HCT116 (cell line): ENCODE results near the gene TP63. TPM values are rescaled to one million over a fixed set of nuclear protein-coding genes. Genes with fewer than 3 reads are reported as not detected.

Experiments used
- ATAC-seq: fragments of 200-7000 bp; cut with Tn5 transposase; 2 replicates; pipeline ENCODE4 v1.9.1; 2020; ENCODE audit warnings: mild to moderate bottlenecking, moderate library complexity
- BruUV-seq: library from RNA; stranded (reverse); fragments of 400-500 nt; replicated peaks from 2 replicates; lab custom pipeline; 2021; lab: Mats Ljungman, UMichigan
- CTCF ChIA-PET: fragments of 300-600 bp; sonication (Branson Sonifier 250); formaldehyde crosslinking; loops from one replicate; lab custom pipeline; 2021; ENCODE audit warnings: antibody characterized with exemption; lab: Charles Lee
- POLR2A ChIA-PET: fragments of 300-600, 350-600 bp; sonication (Branson Sonifier 250); formaldehyde crosslinking; loops from one replicate; lab custom pipeline; 2021; ENCODE audit warnings: antibody characterized with exemption; lab: Charles Lee
- RAD21 ChIA-PET, 2 experiments: fragments of 300-600 bp; sonication (Branson Sonifier 250); formaldehyde crosslinking; loops; one replicate each; lab custom pipeline; 2023; ENCODE audit warnings: low total read pairs in 2 of 2; ENCODE audit not compliant: uncharacterized antibody in 2 of 2, unreplicated experiment in 2 of 2, low non-redundant PET in 1 of 2; lab: Charles Lee
- DNase-seq: peaks from one replicate; pipeline ENCODE4 v3.0.0-alpha.2; 2010; ENCODE audit warnings: low read depth, low spot score
- H2AFZ ChIP-seq: fragments of 200-600 bp; shearing (Covaris generic), sonication (generic); 2 replicates; pipeline ENCODE4 v1.6.1; 2017; ENCODE audit warnings: low read depth, mixed run types, mixed read lengths, antibody characterized with exemption, low read length; ENCODE audit not compliant: poor library complexity, severe bottlenecking
- H3K27ac ChIP-seq: 2 replicates; pipeline ENCODE4 v1.5.1; 2012; ENCODE audit warnings: low read depth, low read length
- H3K27me3 ChIP-seq: fragments of 200-600 bp; sonication (generic); 2 replicates; pipeline ENCODE4 v1.6.1; 2016; ENCODE audit warnings: mixed run types, low read length, mixed read lengths; ENCODE audit not compliant: insufficient read depth
- H3K36me3 ChIP-seq, 2 experiments: fragments of 200-500 bp in 1 of 2; fragments of 200-600 bp in 1 of 2; sonication (Bioruptor generic) in 1 of 2; sonication (generic) in 1 of 2; 2 replicates each; pipeline versions ENCODE4 v1.5.1 to v1.6.1; 2014 to 2016; ENCODE audit warnings: low read length in 2 of 2, inconsistent platforms in 1 of 2, mixed read lengths in 1 of 2, mixed run types in 1 of 2; ENCODE audit not compliant: insufficient read depth in 2 of 2, control insufficient read depth in 1 of 2
- H3K4me1 ChIP-seq, 2 experiments: fragments of 200-600 bp in 1 of 2; sonication (generic) in 1 of 2; 2 replicates each; pipeline versions ENCODE4 v1.5.1 to v1.6.1; 2012 to 2017; ENCODE audit warnings: low read length in 2 of 2, inconsistent platforms in 1 of 2, mild to moderate bottlenecking in 1 of 2, mixed read lengths in 1 of 2, mixed run types in 1 of 2, moderate library complexity in 1 of 2; ENCODE audit not compliant: insufficient read depth in 2 of 2, control insufficient read depth in 1 of 2
- H3K4me2 ChIP-seq: fragments of 200-600 bp; sonication (generic); 2 replicates; pipeline ENCODE4 v1.6.1; 2017; ENCODE audit warnings: mixed run types, low read length, mixed read lengths
- H3K4me3 ChIP-seq, 2 experiments: fragments of 200-600 bp in 1 of 2; sonication (generic) in 1 of 2; replicated peaks in 1 of 2; 2 replicates each; pipeline ENCODE4 v1.5.1; 2011 to 2016; ENCODE audit warnings: low read length in 2 of 2, control low read depth in 1 of 2, low read depth in 1 of 2, mild to moderate bottlenecking in 1 of 2, mixed read lengths in 1 of 2, mixed run types in 1 of 2
- H3K79me2 ChIP-seq: fragments of 200-600 bp; sonication (generic); 2 replicates; pipeline ENCODE4 v1.6.1; 2017; ENCODE audit warnings: mild to moderate bottlenecking, mixed run types, low read length, moderate library complexity, mixed read lengths; ENCODE audit not compliant: insufficient read depth
- H3K9ac ChIP-seq: fragments of 200-600 bp; sonication (generic); 2 replicates; pipeline ENCODE4 v1.6.1; 2016; ENCODE audit warnings: low read length, mixed read lengths
- H3K9me2 ChIP-seq: fragments of 200-600 bp; sonication (generic), shearing (Covaris generic); 2 replicates; pipeline ENCODE4 v1.6.1; 2017; ENCODE audit warnings: mixed run types, mild to moderate bottlenecking, moderate library complexity; ENCODE audit not compliant: insufficient read depth
- H3K9me3 ChIP-seq, 2 experiments: fragments of 200-500 bp in 1 of 2; fragments of 200-600 bp in 1 of 2; sonication (Bioruptor generic) in 1 of 2; sonication (generic) in 1 of 2; 2 replicates each; pipeline ENCODE4 v1.6.1; 2014 to 2017; ENCODE audit warnings: low read length in 2 of 2, mixed read lengths in 2 of 2, inconsistent platforms in 1 of 2, low read depth in 1 of 2, mild to moderate bottlenecking in 1 of 2, mixed run types in 1 of 2, moderate library complexity in 1 of 2; ENCODE audit not compliant: control insufficient read depth in 1 of 2, insufficient read depth in 1 of 2
- H4K20me1 ChIP-seq: fragments of 200-600 bp; sonication (generic), shearing (Covaris generic); 2 replicates; pipeline ENCODE4 v1.6.1; 2017; ENCODE audit warnings: mixed run types, mild to moderate bottlenecking, moderate library complexity; ENCODE audit not compliant: insufficient read depth
- CBX3 ChIP-seq: IDR thresholded peaks from 2 replicates; pipeline ENCODE4 v1.6.1; 2012; ENCODE audit warnings: low read depth
- CEBPB ChIP-seq: IDR thresholded peaks from 2 replicates; pipeline ENCODE4 v1.6.1; 2012; ENCODE audit warnings: low read depth
- EGR1 ChIP-seq: IDR thresholded peaks from 2 replicates; pipeline ENCODE4 v1.6.1; 2012; ENCODE audit warnings: low read depth
- EZH2phosphoT487 ChIP-seq: fragments of 200-600 bp; IDR thresholded peaks from 2 replicates; pipeline ENCODE4 v1.6.1; 2018; ENCODE audit warnings: antibody characterized with exemption, borderline replicate concordance
- FOSL1 ChIP-seq: IDR thresholded peaks from 2 replicates; pipeline ENCODE4 v1.6.1; 2012; ENCODE audit warnings: low read depth
- JUND ChIP-seq: IDR thresholded peaks from 2 replicates; pipeline ENCODE4 v1.6.1; 2012
- POLR2A ChIP-seq: IDR thresholded peaks from 2 replicates; pipeline ENCODE4 v1.7.0; 2011; ENCODE audit warnings: borderline replicate concordance; ENCODE audit not compliant: insufficient read depth, insufficient read length; ENCODE audit errors: extremely low read depth
- RAD21 ChIP-seq: IDR thresholded peaks from 2 replicates; pipeline ENCODE4 v1.6.1; 2012; ENCODE audit warnings: low read depth, mild to moderate bottlenecking
- SP1 ChIP-seq: IDR thresholded peaks from 2 replicates; pipeline ENCODE4 v1.6.1; 2012; ENCODE audit warnings: low read depth
- SRF ChIP-seq: IDR thresholded peaks from 2 replicates; pipeline ENCODE4 v1.6.1; 2012; ENCODE audit warnings: low read depth
- TCF7L2 ChIP-seq: IDR thresholded peaks from 2 replicates; pipeline ENCODE4 v1.7.0; 2011; ENCODE audit warnings: borderline replicate concordance, inconsistent platforms; ENCODE audit not compliant: insufficient read depth, insufficient read length; ENCODE audit errors: extremely low read depth
- YY1 ChIP-seq: IDR thresholded peaks from 2 replicates; pipeline ENCODE4 v1.6.1; 2011; ENCODE audit warnings: low read length, low read depth, moderate library complexity, mild to moderate bottlenecking; ENCODE audit not compliant: insufficient replicate concordance; ENCODE audit errors: extremely low read depth
- ZFX ChIP-seq: fragments of 450-650 bp; IDR thresholded peaks from 2 replicates; pipeline ENCODE4 v1.6.1; 2017
- ZNF274 ChIP-seq: fragments of 200-500 bp; sonication (Bioruptor generic); IDR thresholded peaks from 2 replicates; pipeline ENCODE4 v1.6.1; 2014; ENCODE audit warnings: mild to moderate bottlenecking, low read depth, low read length, inconsistent platforms
- intact Hi-C: fragments of 100-400 bp; cut with micrococcal nuclease; formaldehyde crosslinking; loops from 2 replicates; pipeline ENCODE4 v1.10.0; 2022
- total RNA-seq: library from RNA; stranded (reverse); gene quantifications from one replicate; pipeline ENCODE4 v1.2.1, GENCODE V29; 2021; ENCODE audit not compliant: unreplicated experiment
- TF ChIP-seq, protein P1 (sequence below), 3 experiments: fragments of 200-600 bp in 1 of 3; sonication (generic) in 1 of 3; IDR thresholded peaks in 2 of 3; conservative IDR thresholded peaks in 1 of 3; 2 replicates each; pipeline ENCODE4 v1.5.1; 2012 to 2017; ENCODE audit warnings: low read depth in 2 of 3, low read length in 2 of 3, antibody characterized with exemption in 1 of 3, borderline replicate concordance in 1 of 3, control low read depth in 1 of 3, mild to moderate bottlenecking in 1 of 3, mixed read lengths in 1 of 3, mixed run types in 1 of 3, moderate library complexity in 1 of 3; ENCODE audit not compliant: insufficient read depth in 1 of 3
- TF ChIP-seq, protein P2 (sequence below): IDR thresholded peaks from 2 replicates; pipeline ENCODE4 v1.6.1; 2012
- TF ChIP-seq, protein P3 (sequence below): IDR thresholded peaks from 2 replicates; pipeline ENCODE4 v1.6.1; 2012
- TF ChIP-seq, protein P4 (sequence below): IDR thresholded peaks from 2 replicates; pipeline ENCODE4 v1.6.1; 2012; ENCODE audit warnings: low read depth
- TF ChIP-seq, protein P5 (sequence below): IDR thresholded peaks from 2 replicates; pipeline ENCODE4 v1.6.1; 2011; ENCODE audit warnings: mild to moderate bottlenecking, low read length, moderate library complexity; ENCODE audit not compliant: insufficient replicate concordance; ENCODE audit errors: extremely low read depth

The TP63 gene
- total RNA-seq, 1 experiment from 2014 or later: not detected

DNA sequence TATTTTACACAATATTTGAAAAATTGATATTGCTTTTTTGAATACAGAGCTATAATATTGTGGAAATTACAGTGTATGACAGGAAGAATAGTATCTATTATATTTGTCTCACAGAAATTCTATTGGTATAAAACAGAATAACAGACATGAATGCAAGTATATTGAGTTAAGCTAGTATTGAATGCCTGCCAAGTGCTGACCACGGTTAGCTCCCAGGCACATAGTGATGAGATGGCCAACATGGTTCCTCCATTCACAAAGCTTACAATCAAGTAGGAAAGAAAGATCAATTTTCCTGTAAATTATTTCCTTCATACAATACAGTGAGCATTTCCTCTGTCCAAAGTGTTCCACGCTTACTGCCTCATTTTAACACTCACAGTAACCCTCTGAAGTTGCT, 67.6 kb downstream of the TP63 start (continued):
- TF ChIP-seq, protein P1, sequence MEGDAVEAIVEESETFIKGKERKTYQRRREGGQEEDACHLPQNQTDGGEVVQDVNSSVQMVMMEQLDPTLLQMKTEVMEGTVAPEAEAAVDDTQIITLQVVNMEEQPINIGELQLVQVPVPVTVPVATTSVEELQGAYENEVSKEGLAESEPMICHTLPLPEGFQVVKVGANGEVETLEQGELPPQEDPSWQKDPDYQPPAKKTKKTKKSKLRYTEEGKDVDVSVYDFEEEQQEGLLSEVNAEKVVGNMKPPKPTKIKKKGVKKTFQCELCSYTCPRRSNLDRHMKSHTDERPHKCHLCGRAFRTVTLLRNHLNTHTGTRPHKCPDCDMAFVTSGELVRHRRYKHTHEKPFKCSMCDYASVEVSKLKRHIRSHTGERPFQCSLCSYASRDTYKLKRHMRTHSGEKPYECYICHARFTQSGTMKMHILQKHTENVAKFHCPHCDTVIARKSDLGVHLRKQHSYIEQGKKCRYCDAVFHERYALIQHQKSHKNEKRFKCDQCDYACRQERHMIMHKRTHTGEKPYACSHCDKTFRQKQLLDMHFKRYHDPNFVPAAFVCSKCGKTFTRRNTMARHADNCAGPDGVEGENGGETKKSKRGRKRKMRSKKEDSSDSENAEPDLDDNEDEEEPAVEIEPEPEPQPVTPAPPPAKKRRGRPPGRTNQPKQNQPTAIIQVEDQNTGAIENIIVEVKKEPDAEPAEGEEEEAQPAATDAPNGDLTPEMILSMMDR (IDR thresholded peaks at IDR 0.05 in 2 of 3, conservative IDR thresholded peaks at IDR 0.05 in 1 of 3; ENCODE audit: borderline replicate concordance in 1 of 3, insufficient read depth in 1 of 3, low read depth in 2 of 3, low read length in 2 of 3): no peak
- TF ChIP-seq YY1: no peak

DNA sequence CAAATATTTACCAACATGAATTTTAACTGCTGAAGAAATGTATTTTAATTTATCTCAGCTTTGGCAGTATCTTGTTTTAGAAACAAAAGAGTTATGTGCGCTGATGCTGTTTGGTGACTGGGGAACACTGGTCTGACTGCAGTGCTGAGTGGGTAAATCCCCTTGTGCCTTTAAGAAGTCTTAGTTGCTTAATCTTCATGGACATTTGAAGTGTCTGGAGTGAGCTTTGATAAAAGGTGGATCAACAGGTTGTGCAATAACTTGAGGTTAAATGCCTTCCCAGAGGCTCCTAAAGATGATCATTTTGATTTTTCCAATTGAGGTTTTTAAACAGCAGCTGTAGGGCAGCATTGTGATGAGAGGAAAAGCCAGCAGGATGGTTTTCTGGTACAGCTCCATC, 68.7 kb downstream of the TP63 start:
- Histone ChIP-seq H2AFZ (no peak overlapping the region), H4K20me1 (no peaks in the 10 kb centered on the region), H3K9me3 (no peaks in the 10 kb centered on the region), H3K4me2 (no peak overlapping the region), H3K27me3 (no peaks in the 10 kb centered on the region), H3K4me3 (no peak overlapping the region), H3K9me2 (no peaks in the 10 kb centered on the region), H3K9ac (no peak overlapping the region), H3K4me1 (no peaks in the 10 kb centered on the region), H3K36me3 (no peaks in the 10 kb centered on the region), H3K27ac (no peak overlapping the region), H3K79me2 (no peaks in the 10 kb centered on the region)
- no peak for ATAC-seq
- intact Hi-C loops: no loop called here
- ChIA-PET RAD21 (no interaction called here), POLR2A (no interaction called here), CTCF (no interaction called here)
- BruUV-seq: no TSS peak
- DNase-seq: no peak
- TF ChIP-seq EZH2phosphoT487 (no peak), SRF (no peak), CEBPB (no peak), CBX3 (no peak), FOSL1 (no peak), POLR2A (no peak), ZFX (no peak), TCF7L2 (no peak), RAD21 (no peak), EGR1 (no peak), JUND (no peak), YY1 (no peak), ZNF274 (no peak), SP1 (no peak)
- TF ChIP-seq, protein P2, sequence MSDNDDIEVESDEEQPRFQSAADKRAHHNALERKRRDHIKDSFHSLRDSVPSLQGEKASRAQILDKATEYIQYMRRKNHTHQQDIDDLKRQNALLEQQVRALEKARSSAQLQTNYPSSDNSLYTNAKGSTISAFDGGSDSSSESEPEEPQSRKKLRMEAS: no peak
- TF ChIP-seq, protein P3, sequence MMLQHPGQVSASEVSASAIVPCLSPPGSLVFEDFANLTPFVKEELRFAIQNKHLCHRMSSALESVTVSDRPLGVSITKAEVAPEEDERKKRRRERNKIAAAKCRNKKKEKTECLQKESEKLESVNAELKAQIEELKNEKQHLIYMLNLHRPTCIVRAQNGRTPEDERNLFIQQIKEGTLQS: no peak
- TF ChIP-seq, protein P4, sequence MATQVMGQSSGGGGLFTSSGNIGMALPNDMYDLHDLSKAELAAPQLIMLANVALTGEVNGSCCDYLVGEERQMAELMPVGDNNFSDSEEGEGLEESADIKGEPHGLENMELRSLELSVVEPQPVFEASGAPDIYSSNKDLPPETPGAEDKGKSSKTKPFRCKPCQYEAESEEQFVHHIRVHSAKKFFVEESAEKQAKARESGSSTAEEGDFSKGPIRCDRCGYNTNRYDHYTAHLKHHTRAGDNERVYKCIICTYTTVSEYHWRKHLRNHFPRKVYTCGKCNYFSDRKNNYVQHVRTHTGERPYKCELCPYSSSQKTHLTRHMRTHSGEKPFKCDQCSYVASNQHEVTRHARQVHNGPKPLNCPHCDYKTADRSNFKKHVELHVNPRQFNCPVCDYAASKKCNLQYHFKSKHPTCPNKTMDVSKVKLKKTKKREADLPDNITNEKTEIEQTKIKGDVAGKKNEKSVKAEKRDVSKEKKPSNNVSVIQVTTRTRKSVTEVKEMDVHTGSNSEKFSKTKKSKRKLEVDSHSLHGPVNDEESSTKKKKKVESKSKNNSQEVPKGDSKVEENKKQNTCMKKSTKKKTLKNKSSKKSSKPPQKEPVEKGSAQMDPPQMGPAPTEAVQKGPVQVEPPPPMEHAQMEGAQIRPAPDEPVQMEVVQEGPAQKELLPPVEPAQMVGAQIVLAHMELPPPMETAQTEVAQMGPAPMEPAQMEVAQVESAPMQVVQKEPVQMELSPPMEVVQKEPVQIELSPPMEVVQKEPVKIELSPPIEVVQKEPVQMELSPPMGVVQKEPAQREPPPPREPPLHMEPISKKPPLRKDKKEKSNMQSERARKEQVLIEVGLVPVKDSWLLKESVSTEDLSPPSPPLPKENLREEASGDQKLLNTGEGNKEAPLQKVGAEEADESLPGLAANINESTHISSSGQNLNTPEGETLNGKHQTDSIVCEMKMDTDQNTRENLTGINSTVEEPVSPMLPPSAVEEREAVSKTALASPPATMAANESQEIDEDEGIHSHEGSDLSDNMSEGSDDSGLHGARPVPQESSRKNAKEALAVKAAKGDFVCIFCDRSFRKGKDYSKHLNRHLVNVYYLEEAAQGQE: no peak
- TF ChIP-seq, protein P5, sequence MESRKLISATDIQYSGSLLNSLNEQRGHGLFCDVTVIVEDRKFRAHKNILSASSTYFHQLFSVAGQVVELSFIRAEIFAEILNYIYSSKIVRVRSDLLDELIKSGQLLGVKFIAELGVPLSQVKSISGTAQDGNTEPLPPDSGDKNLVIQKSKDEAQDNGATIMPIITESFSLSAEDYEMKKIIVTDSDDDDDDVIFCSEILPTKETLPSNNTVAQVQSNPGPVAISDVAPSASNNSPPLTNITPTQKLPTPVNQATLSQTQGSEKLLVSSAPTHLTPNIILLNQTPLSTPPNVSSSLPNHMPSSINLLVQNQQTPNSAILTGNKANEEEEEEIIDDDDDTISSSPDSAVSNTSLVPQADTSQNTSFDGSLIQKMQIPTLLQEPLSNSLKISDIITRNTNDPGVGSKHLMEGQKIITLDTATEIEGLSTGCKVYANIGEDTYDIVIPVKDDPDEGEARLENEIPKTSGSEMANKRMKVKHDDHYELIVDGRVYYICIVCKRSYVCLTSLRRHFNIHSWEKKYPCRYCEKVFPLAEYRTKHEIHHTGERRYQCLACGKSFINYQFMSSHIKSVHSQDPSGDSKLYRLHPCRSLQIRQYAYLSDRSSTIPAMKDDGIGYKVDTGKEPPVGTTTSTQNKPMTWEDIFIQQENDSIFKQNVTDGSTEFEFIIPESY: no peak
